ENCODE data around the gene COX7B. TPM values are rescaled to one million over a fixed set of nuclear protein-coding genes. Genes with fewer than 3 reads are reported as not detected.

COX7B gene
- total and polyA plus RNA-seq, 10 of the 15 experiments (the other 5 are each of a cell fraction or from before 2014, with no cell fraction given) = 331 to 2,070 (median 987) TPM

DNA sequence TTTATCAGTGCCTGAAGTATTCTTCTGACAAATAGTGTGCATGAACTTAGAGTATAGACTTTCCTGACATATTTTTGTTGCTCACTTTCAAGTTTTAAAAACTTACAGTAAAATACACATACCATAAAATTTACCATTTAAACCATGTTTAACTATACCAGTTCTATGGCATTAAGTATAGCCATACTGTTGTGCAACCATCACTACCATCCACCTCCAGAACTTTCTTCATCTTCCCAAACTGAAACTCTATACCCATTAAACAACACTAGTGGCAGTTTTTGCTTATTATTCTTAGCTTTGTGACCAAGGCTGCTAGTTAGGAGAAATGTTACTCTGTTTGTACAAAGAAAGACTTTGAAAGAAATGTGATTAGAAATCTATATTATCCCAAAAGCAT is 37.0 kb downstream of the COX7B start (continued):
- TF ChIP-seq, protein P1, sequence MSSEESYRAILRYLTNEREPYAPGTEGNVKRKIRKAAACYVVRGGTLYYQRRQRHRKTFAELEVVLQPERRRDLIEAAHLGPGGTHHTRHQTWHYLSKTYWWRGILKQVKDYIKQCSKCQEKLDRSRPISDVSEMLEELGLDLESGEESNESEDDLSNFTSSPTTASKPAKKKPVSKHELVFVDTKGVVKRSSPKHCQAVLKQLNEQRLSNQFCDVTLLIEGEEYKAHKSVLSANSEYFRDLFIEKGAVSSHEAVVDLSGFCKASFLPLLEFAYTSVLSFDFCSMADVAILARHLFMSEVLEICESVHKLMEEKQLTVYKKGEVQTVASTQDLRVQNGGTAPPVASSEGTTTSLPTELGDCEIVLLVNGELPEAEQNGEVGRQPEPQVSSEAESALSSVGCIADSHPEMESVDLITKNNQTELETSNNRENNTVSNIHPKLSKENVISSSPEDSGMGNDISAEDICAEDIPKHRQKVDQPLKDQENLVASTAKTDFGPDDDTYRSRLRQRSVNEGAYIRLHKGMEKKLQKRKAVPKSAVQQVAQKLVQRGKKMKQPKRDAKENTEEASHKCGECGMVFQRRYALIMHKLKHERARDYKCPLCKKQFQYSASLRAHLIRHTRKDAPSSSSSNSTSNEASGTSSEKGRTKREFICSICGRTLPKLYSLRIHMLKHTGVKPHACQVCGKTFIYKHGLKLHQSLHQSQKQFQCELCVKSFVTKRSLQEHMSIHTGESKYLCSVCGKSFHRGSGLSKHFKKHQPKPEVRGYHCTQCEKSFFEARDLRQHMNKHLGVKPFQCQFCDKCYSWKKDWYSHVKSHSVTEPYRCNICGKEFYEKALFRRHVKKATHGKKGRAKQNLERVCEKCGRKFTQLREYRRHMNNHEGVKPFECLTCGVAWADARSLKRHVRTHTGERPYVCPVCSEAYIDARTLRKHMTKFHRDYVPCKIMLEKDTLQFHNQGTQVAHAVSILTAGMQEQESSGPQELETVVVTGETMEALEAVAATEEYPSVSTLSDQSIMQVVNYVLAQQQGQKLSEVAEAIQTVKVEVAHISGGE (CRISPR knock-in tag; IDR thresholded peaks at IDR 0.05) = no peak

DNA sequence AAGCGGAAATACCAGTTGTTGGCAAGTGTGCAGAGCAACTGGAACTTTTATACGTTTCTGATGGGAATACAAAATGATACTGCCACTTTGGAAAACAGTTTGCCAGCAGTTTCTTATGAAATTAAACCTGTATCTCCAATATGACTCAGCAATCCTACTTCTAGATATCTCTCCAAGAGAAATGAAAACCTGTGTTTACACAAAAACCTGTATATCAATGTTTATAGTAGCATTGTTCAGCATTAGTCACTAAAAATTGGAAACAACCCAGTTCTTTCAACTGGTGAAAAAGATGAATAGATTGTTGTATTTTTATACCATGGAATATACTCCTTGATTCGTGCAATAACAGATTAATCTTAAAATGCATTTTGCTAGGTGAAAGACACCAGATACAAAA is 38.0 kb downstream of the COX7B start:
- 44% methylated on average over 3 of the region's 3 CpGs for WGBS (ENCODE audit: insufficient coverage, insufficient replicate concordance, low lambda C conversion rate, missing lambda C conversion rate)
- DNase-seq (ENCODE audit: low read depth, low spot score) (no peak), ATAC-seq (no peak), FAIRE-seq (no peak)
- no peak overlapping the region for H3K27ac ChIP-seq (ENCODE audit: control insufficient read depth, insufficient read depth)
- intact Hi-C loops (cut with micrococcal nuclease; ENCODE audit: unreplicated experiment) = no loop called here
- ChIA-PET SMC1A (ENCODE audit: uncharacterized antibody, unreplicated experiment) (interaction anchor here (0.9 kb wide), 1 partner anchor 26 kb away, joined by 3 read pairs; no protein-coding TSS in a partner anchor), CTCF (no interaction called here), POLR2A (no interaction called here), RAD21 (ENCODE audit: unreplicated experiment) (no interaction called here)
- no peaks in the 10 kb centered on the region for H3K79me2 ChIP-seq (ENCODE audit: control insufficient read depth, insufficient read depth, low read length)
- in situ Hi-C loops (cut with MboI) = no loop called here
- H3K4me2 ChIP-seq (ENCODE audit: control insufficient read depth, insufficient read depth) = no peak overlapping the region
- H4K20me1 ChIP-seq (ENCODE audit: control insufficient read depth, insufficient read depth) = no peaks in the 10 kb centered on the region
- no peaks in the 10 kb centered on the region for H3K9me3 ChIP-seq (replicated peaks; ENCODE audit: control insufficient read depth, insufficient read depth, low read length)
- H2AFZ ChIP-seq (ENCODE audit: control insufficient read depth, low read depth, low read length) = no peak overlapping the region
- H3K4me3 ChIP-seq = no peak overlapping the region
- TF ChIP-seq NRF1 (conservative IDR thresholded peaks at IDR 0.05; ENCODE audit: low read depth, low read length) = no peak
- TF ChIP-seq RELA (IDR thresholded peaks at IDR 0.05; ENCODE audit: borderline replicate concordance, partially characterized antibody) = no peak
- H3K36me3 ChIP-seq (ENCODE audit: control insufficient read depth in 2 of 2, insufficient read depth in 2 of 2, low read length in 1 of 2) = no peaks in the 10 kb centered on the region
- H3K4me1 ChIP-seq (ENCODE audit: control insufficient read depth, insufficient read depth, low read length) = no peaks in the 10 kb centered on the region
- no TSS peak for BruUV-seq (replicated peaks)
- no peaks in the 10 kb centered on the region for H3K27me3 ChIP-seq (replicated peaks in 1 of 2; ENCODE audit: control insufficient read depth in 2 of 2, insufficient read depth in 2 of 2, low read length in 1 of 2)
- no peak overlapping the region for H3K9ac ChIP-seq (ENCODE audit: control insufficient read depth, insufficient read depth, low read length)

All from GM12878 (cell line).